Activated T-helper 1 cell treated with anti-CD3 and anti-CD28 coated beads, Interleukin-12 subunit alpha, Interleukin-12 subunit beta, Interleukin-2, Interleukin-4 antibody, amounts not matched to agents 30 ng/mL and 10 ng/mL and 1 ng/mL, durations not matched to agents 14 hours and 24 hours and 36 hours (primary cell): Measurements from ENCODE around the gene BGN. TPM values are rescaled to one million over a fixed set of nuclear protein-coding genes. Genes with fewer than 3 reads are reported as not detected.

Experiments used
- total RNA-seq: library from RNA; stranded (reverse); gene quantifications from 2 replicates; pipeline ENCODE4 v1.2.3, GENCODE V29; 2022

Gene BGN
- total RNA-seq, 1 donor from 2014 or later, result not detected

Other genes starting within 250 kb of the BGN start
- not detected in 2 replicates for gene PNMA6F, start 173.2 kb upstream of the BGN start, total RNA-seq
- gene ZNF275, start 160.8 kb upstream of the BGN start, total RNA-seq, result 22.1 and 22.5 TPM in 2 replicates
- gene PNMA6E, start 93.6 kb upstream of the BGN start, total RNA-seq, result not detected in 2 replicates
- 2.4 and 2.5 TPM in 2 replicates for gene ZFP92, start 83.5 kb upstream of the BGN start, total RNA-seq
- gene TREX2, start 48.9 kb upstream of the BGN start, total RNA-seq, result 0.83 and 1.3 TPM in 2 replicates
- gene HAUS7, start 24.4 kb upstream of the BGN start, total RNA-seq, result 62.7 and 68.2 TPM in 2 replicates
- 0.05 TPM in 1 of 2 replicates, not detected in the other for gene ATP2B3, start 22.7 kb downstream of the BGN start, total RNA-seq
- 28.0 and 29.3 TPM in 2 replicates for gene CCNQ, start 104.2 kb downstream of the BGN start, total RNA-seq
- 0.10 TPM in 2 replicates for gene DUSP9, start 152.2 kb downstream of the BGN start, total RNA-seq
- 0.15 TPM in 1 of 2 replicates, not detected in the other for gene PNCK, start 178.8 kb downstream of the BGN start, total RNA-seq
- 5.9 and 6.0 TPM in 2 replicates for gene SLC6A8, start 192.9 kb downstream of the BGN start, total RNA-seq
- gene BCAP31, start 229.4 kb downstream of the BGN start, total RNA-seq, result 156 and 166 TPM in 2 replicates
- gene ABCD1, start 229.9 kb downstream of the BGN start, total RNA-seq, result 8.4 TPM in 2 replicates